GM12878 (cell line): ENCODE data around the gene TRIM8. TPM values are rescaled to one million over a fixed set of nuclear protein-coding genes. Genes with fewer than 3 reads are reported as not detected.

Experiments used
- ATAC-seq: fragments of 200-7000 bp; cut with Tn5 transposase; 3 replicates; pipeline ENCODE4 v1.9.1; 2020; ENCODE audit warnings: mild to moderate bottlenecking, moderate library complexity
- BruUV-seq: library from RNA; stranded (reverse); fragments of 400-500 nt; replicated peaks from 2 replicates; lab custom pipeline; 2021; lab: Mats Ljungman, UMichigan
- CTCF ChIA-PET: fragments of 300-600 bp; sonication (Branson Sonifier 250); formaldehyde crosslinking; extraction: SDS; loops from one replicate; lab custom pipeline; 2021; ENCODE audit warnings: inconsistent platforms; lab: Yijun Ruan, JAX
- POLR2A ChIA-PET: fragments of 350-600 bp; formaldehyde crosslinking; extraction: SDS; loops from one replicate; lab custom pipeline; 2021; ENCODE audit warnings: inconsistent platforms; lab: Charles Lee
- RAD21 ChIA-PET: fragments of 300-600 bp; sonication (Branson Sonifier 250); formaldehyde crosslinking; loops from one replicate; lab custom pipeline; 2023; ENCODE audit warnings: antibody characterized with exemption; ENCODE audit not compliant: unreplicated experiment; lab: Charles Lee
- SMC1A ChIA-PET: fragments of 300-600 bp; sonication (Branson Sonifier 250); formaldehyde crosslinking; loops from one replicate; lab custom pipeline; 2023; ENCODE audit not compliant: unreplicated experiment, uncharacterized antibody; lab: Charles Lee
- DNase-seq: peaks from one replicate; pipeline ENCODE4 v3.0.0-alpha.2; 2011; ENCODE audit warnings: low read depth, low spot score
- FAIRE-seq: peaks from 3 replicates; lab custom pipeline; 2011; peaks lifted over from hg19 to GRCh38; lab: Jason Lieb, UNC
- H2AFZ ChIP-seq: 2 replicates; pipeline ENCODE4 v1.6.0; 2011; ENCODE audit warnings: low read depth, low read length, control low read depth; ENCODE audit not compliant: control insufficient read depth
- H3K27ac ChIP-seq: 2 replicates; pipeline ENCODE4 v1.5.1; 2011; ENCODE audit warnings: control low read depth; ENCODE audit not compliant: control insufficient read depth, insufficient read depth
- H3K27me3 ChIP-seq, 2 experiments: replicated peaks in 1 of 2; 2 replicates each; pipeline versions ENCODE4 v1.6.0 to v1.6.1; 2011; ENCODE audit warnings: low read length in 1 of 2; ENCODE audit not compliant: control insufficient read depth in 2 of 2, insufficient read depth in 2 of 2
- H3K36me3 ChIP-seq, 2 experiments: 2 replicates each; pipeline ENCODE4 v1.5.1; 2011; ENCODE audit warnings: low read length in 1 of 2; ENCODE audit not compliant: control insufficient read depth in 2 of 2, insufficient read depth in 2 of 2
- H3K4me1 ChIP-seq: 2 replicates; pipeline ENCODE4 v1.6.1; 2011; ENCODE audit warnings: mild to moderate bottlenecking, low read length, moderate library complexity, mixed read lengths; ENCODE audit not compliant: control insufficient read depth, insufficient read depth
- H3K4me2 ChIP-seq: 2 replicates; pipeline ENCODE4 v1.6.0; 2011; ENCODE audit warnings: control low read depth; ENCODE audit not compliant: control insufficient read depth, insufficient read depth
- H3K4me3 ChIP-seq: fragments of 200-600 bp; sonication (generic); 2 replicates; pipeline ENCODE4 v1.5.1; 2016
- H3K79me2 ChIP-seq: 2 replicates; pipeline ENCODE4 v1.6.0; 2011; ENCODE audit warnings: low read length; ENCODE audit not compliant: control insufficient read depth, insufficient read depth
- H3K9ac ChIP-seq: 2 replicates; pipeline ENCODE4 v1.8.0; 2011; ENCODE audit warnings: low read length, control low read depth, mixed read lengths; ENCODE audit not compliant: control insufficient read depth, insufficient read depth
- H3K9me3 ChIP-seq: replicated peaks from 3 replicates; pipeline ENCODE4 v1.5.1; 2011; ENCODE audit warnings: mild to moderate bottlenecking, low read length; ENCODE audit not compliant: control insufficient read depth, insufficient read depth
- H4K20me1 ChIP-seq: 2 replicates; pipeline ENCODE4 v1.6.0; 2011; ENCODE audit not compliant: control insufficient read depth, insufficient read depth
- BMI1 ChIP-seq: fragments of 450-650 bp; IDR thresholded peaks from 2 replicates; pipeline ENCODE4 v1.6.1; 2016; ENCODE audit warnings: mild to moderate bottlenecking, moderate library complexity, borderline replicate concordance
- ETV6 ChIP-seq, 2 experiments: fragments of 450-650 bp in 1 of 2; IDR thresholded peaks in 1 of 2; conservative IDR thresholded peaks in 1 of 2; 2 replicates each; pipeline ENCODE4 v1.6.1; 2014; ENCODE audit warnings: antibody characterized with exemption in 1 of 2, borderline replicate concordance in 1 of 2, low read depth in 1 of 2, mild to moderate bottlenecking in 1 of 2, moderate library complexity in 1 of 2
- FOS ChIP-seq: IDR thresholded peaks from 3 replicates; pipeline ENCODE4 v1.6.1; 2011; ENCODE audit warnings: borderline replicate concordance; ENCODE audit not compliant: insufficient read length; ENCODE audit errors: extremely low read depth
- NFYA ChIP-seq: IDR thresholded peaks from 2 replicates; pipeline ENCODE4 v1.6.1; 2011; ENCODE audit warnings: low read depth, mild to moderate bottlenecking, low read length, improper control_type of control experiment, borderline replicate concordance
- NKRF ChIP-seq: fragments of 450-650 bp; conservative IDR thresholded peaks from 2 replicates; pipeline ENCODE4 v1.6.1; 2017; ENCODE audit warnings: mild to moderate bottlenecking, moderate library complexity
- NRF1 ChIP-seq: conservative IDR thresholded peaks from 2 replicates; pipeline ENCODE4 v1.6.1; 2011; ENCODE audit warnings: mild to moderate bottlenecking, low read depth, low read length, improper control_type of control experiment
- PAX5 ChIP-seq: IDR thresholded peaks from 2 replicates; pipeline ENCODE4 v1.6.1; 2011; ENCODE audit warnings: low read depth, low read length, borderline replicate concordance
- POU2F2 ChIP-seq: IDR thresholded peaks from 3 replicates; pipeline ENCODE4 v1.6.1; 2011; ENCODE audit warnings: low read depth, mild to moderate bottlenecking, low read length, borderline replicate concordance
- RBBP5 ChIP-seq: fragments of 200-600 bp; sonication (generic); conservative IDR thresholded peaks from 2 replicates; pipeline ENCODE4 v1.6.1; 2016
- RFX5 ChIP-seq: IDR thresholded peaks from 2 replicates; pipeline ENCODE4 v1.6.1; 2011; ENCODE audit warnings: low read depth, low read length, improper control_type of control experiment
- RUNX3 ChIP-seq: IDR thresholded peaks from 2 replicates; pipeline ENCODE4 v1.6.1; 2012; ENCODE audit warnings: low read length, inconsistent platforms
- ZBED1 ChIP-seq: IDR thresholded peaks from 2 replicates; pipeline ENCODE4 v1.6.1; 2016; ENCODE audit warnings: borderline replicate concordance
- ZNF217 ChIP-seq: fragments of 450-650 bp; IDR thresholded peaks from 2 replicates; pipeline ENCODE4 v1.6.1; 2017; ENCODE audit warnings: antibody characterized with exemption, mild to moderate bottlenecking
- ZNF622 ChIP-seq: fragments of 450-650 bp; IDR thresholded peaks from 2 replicates; pipeline ENCODE4 v1.6.1; 2017; ENCODE audit warnings: mild to moderate bottlenecking, inconsistent platforms
- WGBS: methylation state at CpG from one replicate; pipeline ENCODE4 v1.1.6; 2016; ENCODE audit warnings: low lambda C conversion rate; ENCODE audit not compliant: insufficient replicate concordance, insufficient coverage; ENCODE audit errors: missing lambda C conversion rate; 5-methylcytosine and 5-hydroxymethylcytosine counted together
- in situ Hi-C: fragments of 300-500 bp; cut with MboI; formaldehyde crosslinking; loops from 9 replicates; pipeline ENCODE4 v1.14.3; 2018; ENCODE audit warnings: mixed read lengths
- intact Hi-C: fragments of 100-400 bp; cut with micrococcal nuclease; formaldehyde crosslinking; loops from one replicate; pipeline ENCODE4 v1.14.2; 2022; ENCODE audit not compliant: unreplicated experiment
- polyA plus RNA-seq, 11 experiments: library from polyadenylated mRNA; depleted of rRNA in 4 of 11; unstranded in 6 of 11; stranded (reverse) in 5 of 11; fragments of >200 nt; fragmentation: Nextera tagmentation in 4 of 11; fragmentation: Illumina TruSeq in 1 of 11; extraction: Ambion mirVana in 4 of 11; extraction: Trizol in 1 of 11; gene quantifications; 1 replicate in 1 of 11; 2 replicates in 10 of 11; pipeline versions ENCODE4 v1.2.1 to v1.2.3, GENCODE V29; 2011 to 2016; ENCODE audit warnings: inconsistent platforms in 2 of 11, missing spikeins in 2 of 11, low read depth in 1 of 11
- total RNA-seq, 4 experiments: library from RNA; depleted of rRNA in 3 of 4; stranded (reverse); fragments of >200 nt in 3 of 4; fragmentation: Illumina TruSeq in 1 of 4; extraction: Trizol in 1 of 4; gene quantifications; 2 replicates each; pipeline versions ENCODE4 v1.2.1 to v1.2.3, GENCODE V29; 2013 to 2021
- TF ChIP-seq, protein P1 (sequence below), 3 experiments: IDR thresholded peaks in 2 of 3; conservative IDR thresholded peaks in 1 of 3; 2 replicates each; pipeline ENCODE4 v1.5.1; 2011; ENCODE audit warnings: low read depth in 3 of 3, low read length in 3 of 3, mild to moderate bottlenecking in 3 of 3, control low read depth in 2 of 3, moderate library complexity in 2 of 3, inconsistent platforms in 1 of 3, mixed read lengths in 1 of 3; ENCODE audit not compliant: control insufficient read depth in 2 of 3, insufficient read depth in 1 of 3; ENCODE audit errors: extremely low read depth in 1 of 3

The TRIM8 gene
- total and polyA plus RNA-seq, 10 of the 15 experiments (the other 5 are each of a cell fraction or from before 2014, with no cell fraction given) = 7.9 to 53.2 (median 24.6) TPM

DNA sequence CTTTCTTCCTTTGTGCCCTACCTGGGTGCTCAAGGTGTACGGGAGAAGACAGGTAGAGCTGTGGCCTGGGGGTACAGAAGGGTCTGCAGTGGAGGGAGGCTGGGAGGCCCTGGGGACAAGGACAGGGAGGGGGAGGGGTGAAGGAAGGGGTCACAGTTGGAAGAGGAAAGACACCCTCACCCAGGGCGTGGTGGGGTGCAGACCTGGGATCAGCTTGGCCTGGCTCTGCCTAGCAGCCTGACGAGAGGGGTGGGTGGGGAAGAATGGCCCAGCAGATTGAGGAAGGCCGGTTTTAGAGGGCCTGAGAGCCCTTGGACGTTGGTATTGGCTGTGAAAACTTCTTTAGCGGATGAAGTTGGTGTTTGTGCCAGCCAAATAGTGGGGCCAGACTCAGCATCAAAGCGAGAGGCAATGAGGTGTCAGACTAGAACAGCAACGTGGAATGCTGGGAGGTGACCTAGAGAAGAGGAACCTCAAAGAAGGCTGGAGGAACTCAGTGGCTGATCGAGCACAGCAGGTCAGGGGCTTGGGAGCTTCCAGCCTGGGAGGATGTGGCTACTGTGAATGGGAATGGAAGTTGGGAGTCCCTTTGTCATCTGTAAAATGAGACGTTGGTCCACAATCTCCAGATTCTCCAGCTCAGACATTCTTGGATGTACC lies 18.1 kb upstream of the TRIM8 start:
- H3K27me3 ChIP-seq = no peaks in the 10 kb centered on the region
- DNase-seq = no peak
- in situ Hi-C loops (no loop called here), intact Hi-C loops (no loop called here)
- no TSS peak for BruUV-seq
- no peak overlapping the region for H3K9ac ChIP-seq
- H4K20me1 ChIP-seq = no peaks in the 10 kb centered on the region
- H3K4me3 ChIP-seq = no peak overlapping the region
- H3K79me2 ChIP-seq = no peaks in the 10 kb centered on the region
- H3K36me3 ChIP-seq = no peaks in the 10 kb centered on the region; a peak in 1 of 4 replicates
- ChIA-PET CTCF (interaction anchor here (0.6 kb wide), 1 partner anchor 614 kb away, joined by 3 read pairs; no protein-coding TSS in a partner anchor), SMC1A (interaction anchor here (0.7 to 1.4 kb wide), 2 partner anchors 12 to 19 kb away, joined by 3 read pairs; no protein-coding TSS in a partner anchor), RAD21 (no interaction called here), POLR2A (interaction anchor here (0.6 to 1.3 kb wide), 2 partner anchors 24 to 77 kb away, joined by 5 read pairs; no protein-coding TSS in a partner anchor)
- H3K4me2 ChIP-seq = no peak overlapping the region
- no peaks in the 10 kb centered on the region for H3K4me1 ChIP-seq
- no peak overlapping the region for H2AFZ ChIP-seq
- TF ChIP-seq ZBED1 (no peak), ZNF217 (no peak), ETV6 (conservative IDR thresholded peaks at IDR 0.05 in 1 of 2, IDR thresholded peaks at IDR 0.05 in 1 of 2; ENCODE audit: borderline replicate concordance in 1 of 2, low read depth in 1 of 2) (no peak), NFYA (no peak), NKRF (no peak), PAX5 (no peak), BMI1 (no peak), RBBP5 (no peak), FOS (no peak), RUNX3 (no peak), RFX5 (no peak), POU2F2 (no peak), ZNF622 (no peak), NRF1 (no peak)
- TF ChIP-seq, protein P1, sequence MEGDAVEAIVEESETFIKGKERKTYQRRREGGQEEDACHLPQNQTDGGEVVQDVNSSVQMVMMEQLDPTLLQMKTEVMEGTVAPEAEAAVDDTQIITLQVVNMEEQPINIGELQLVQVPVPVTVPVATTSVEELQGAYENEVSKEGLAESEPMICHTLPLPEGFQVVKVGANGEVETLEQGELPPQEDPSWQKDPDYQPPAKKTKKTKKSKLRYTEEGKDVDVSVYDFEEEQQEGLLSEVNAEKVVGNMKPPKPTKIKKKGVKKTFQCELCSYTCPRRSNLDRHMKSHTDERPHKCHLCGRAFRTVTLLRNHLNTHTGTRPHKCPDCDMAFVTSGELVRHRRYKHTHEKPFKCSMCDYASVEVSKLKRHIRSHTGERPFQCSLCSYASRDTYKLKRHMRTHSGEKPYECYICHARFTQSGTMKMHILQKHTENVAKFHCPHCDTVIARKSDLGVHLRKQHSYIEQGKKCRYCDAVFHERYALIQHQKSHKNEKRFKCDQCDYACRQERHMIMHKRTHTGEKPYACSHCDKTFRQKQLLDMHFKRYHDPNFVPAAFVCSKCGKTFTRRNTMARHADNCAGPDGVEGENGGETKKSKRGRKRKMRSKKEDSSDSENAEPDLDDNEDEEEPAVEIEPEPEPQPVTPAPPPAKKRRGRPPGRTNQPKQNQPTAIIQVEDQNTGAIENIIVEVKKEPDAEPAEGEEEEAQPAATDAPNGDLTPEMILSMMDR (IDR thresholded peaks at IDR 0.05 in 2 of 3, conservative IDR thresholded peaks at IDR 0.05 in 1 of 3; ENCODE audit: control insufficient read depth in 2 of 3, extremely low read depth in 1 of 3, insufficient read depth in 1 of 3, low read depth in 3 of 3, low read length in 3 of 3) = no peak
- H3K9me3 ChIP-seq = no peaks in the 10 kb centered on the region
- H3K27ac ChIP-seq = no peak overlapping the region
- FAIRE-seq = no peak
- no peak for ATAC-seq
- 58% methylated on average over 10 of the region's 10 CpGs for WGBS
